ENCODE measurements around the gene FOXJ2.
"Not testable (repeated sequence)": the region's sequence is repeated elsewhere in the genome, so short reads cannot be mapped to it uniquely, and the experiment has no call there.

FOXJ2 gene

DNA sequence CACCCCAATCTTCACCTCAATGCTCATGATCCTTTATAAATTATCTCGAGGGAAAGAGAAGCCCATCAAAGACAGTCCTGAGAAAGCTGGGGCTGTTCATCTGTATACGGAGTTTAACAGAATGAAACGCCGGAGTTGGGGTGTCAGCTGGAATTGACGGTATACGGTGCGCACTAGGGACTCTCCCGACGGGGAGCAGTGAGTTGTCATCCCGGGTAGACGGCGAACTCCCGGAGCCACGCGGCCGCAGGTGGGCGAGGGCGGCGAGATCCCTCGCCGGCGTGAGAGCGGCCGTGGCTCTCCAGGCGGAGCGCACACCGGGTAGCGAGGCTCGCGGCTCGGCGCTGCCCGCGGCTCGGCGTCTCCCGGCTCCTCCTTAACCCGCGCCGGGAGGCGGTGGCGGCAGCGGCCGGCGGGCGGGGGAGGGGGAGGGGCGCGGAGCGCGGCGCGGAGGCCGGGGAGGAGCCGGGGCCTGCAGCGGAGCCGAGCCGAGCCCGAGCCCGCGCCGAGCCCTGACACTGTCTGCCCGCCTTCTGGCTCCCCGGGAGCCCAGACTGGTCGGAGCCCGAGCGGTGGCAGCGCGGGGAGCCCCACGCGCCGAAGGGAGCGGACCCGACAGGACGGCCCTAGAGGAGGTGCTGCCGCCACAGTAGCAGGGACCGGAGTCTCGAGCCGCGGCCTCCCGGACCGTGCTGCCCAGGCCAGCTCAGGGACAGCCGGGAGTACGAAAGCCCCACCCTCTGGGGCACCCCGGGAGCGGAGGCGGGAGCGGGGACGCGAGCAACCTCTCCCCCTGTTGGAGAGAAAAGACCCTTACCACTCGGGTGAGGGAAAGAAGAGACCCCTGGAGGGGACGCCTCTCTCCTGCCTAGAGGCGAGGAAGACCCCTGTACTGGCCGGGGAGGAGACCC is at the start of gene FOXJ2:
Gene FOXJ2 (plus strand): TSS at position 475 of the 911 bp plus-strand sequence. CDS start 7,117 bp downstream, outside the sequence.
- DNase-seq, result peak; percentile 78

- not testable (repeated sequence) for DNase-seq
Measured at GRCh38 chr12:7983019-7983418, 49.5 kb upstream of the FOXJ2 start.

- not testable (repeated sequence) for DNase-seq
Measured at GRCh38 chr12:7983460-7983859, 49.1 kb upstream of the FOXJ2 start.

- no peak for DNase-seq
Measured at GRCh38 chr12:7984900-7985299, 47.6 kb upstream of the FOXJ2 start.

DNA sequence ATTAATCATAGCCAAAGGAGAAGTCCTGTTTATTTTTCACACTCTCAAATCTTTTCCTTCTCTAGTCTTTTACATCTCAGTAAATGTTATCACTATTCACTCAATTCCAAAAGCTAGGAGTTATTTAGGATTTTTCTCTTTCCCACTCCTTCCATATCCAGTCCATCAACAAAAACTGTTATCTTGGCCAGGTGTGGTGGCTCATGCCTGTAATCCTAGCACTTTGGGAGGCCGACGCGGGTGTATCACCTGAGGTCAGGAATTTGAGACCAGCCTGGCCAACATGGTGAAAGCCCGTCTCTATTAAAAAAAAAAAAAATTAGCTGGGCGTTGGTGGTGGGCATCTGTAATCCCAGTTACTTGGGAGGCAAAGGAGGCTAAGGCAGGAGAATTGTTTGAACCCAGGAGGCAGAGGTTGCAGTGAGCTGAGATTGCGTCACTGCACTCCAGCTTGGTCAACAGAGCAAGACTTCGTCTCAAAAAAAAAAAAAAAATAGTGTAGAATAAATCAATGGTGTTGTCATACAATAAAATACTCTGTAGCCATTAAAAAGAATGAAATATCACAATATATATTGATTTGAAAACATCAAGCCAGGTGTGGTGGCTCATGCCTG is 46.6 kb upstream of the FOXJ2 start:
- DNase-seq, result no peak

DNA sequence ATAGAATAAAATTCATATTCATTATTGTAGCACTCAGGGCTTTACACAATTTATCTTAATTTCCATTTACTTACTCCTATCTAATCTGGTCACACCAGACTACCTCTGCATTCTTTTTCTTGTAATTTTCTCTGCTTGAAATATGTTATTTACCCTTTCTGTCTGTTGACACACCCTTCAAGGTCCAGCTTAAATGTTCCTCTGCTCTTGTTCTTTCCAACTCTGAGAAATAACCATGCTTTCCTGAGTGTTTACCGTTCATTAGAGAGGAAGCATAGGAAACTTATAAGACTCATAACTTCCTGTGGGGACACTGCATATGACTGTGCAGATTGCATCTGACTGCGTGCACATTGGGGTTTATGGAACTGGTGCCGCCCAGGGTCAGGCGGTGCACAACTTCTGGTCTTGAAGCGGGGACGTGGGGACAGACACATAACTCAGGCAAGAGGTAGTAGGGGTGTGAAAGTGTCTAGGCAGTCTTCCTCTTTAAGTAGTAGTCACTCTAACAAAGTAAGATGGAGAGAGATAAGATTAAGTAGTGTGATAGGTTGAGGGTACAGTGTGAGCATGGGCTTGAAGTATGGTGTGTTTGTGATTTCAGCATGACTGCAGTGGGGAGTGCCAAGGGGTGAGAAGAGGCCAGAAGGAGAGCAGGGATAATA is 42.6 kb upstream of the FOXJ2 start:
- DNase-seq, result peak; percentile 28

GRCh38 chr12:7991535-7991934 is 41.0 kb upstream of the FOXJ2 start:
- no peak for DNase-seq

DNA sequence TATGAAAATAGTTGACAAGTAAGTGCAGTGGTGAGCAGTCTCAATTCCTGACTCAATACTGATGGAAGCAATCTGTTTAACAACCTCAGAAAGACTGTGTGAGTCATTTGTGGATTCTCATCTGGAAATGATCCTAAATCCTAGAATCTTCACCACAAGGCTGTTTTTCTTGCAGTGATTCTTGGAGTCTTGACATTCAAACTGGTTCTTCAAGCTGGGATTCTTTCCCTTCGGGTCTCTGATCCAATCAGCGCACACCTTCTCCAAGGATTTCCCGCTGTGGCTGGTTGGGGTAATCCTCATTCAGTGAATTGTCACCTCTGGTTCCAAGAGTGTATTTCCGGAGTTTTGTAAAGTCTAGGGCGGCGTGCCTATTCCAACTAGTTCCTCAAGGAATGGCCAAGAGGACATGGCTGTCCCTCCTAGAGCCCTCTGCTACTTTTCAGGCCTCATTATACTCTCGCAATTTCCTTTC is 37.7 kb upstream of the FOXJ2 start:
- DNase-seq, result no peak

GRCh38 chr12:7995266-7995963 is 37.1 kb upstream of the FOXJ2 start:
- peak; percentile 75 for DNase-seq

DNA sequence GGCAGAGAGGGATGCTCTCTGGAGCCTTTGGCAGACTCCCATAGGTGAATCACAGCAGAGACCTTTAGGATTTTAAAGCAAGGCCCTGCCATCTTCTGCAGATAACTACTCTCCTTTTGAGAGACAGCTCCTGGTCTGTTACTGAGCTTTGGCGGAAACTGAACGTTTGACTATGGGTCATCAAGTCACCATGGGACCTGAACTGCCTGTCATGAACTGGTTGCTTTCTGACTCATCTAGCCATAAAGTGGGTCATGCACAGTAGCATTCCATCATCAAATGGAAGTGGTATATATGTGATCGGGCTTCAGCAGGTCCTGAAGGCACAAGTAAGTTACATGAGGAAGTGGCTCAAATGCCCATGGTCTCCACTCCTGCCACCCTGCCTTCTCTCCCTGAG is 31.7 kb upstream of the FOXJ2 start:
- not testable (repeated sequence) for DNase-seq

DNA sequence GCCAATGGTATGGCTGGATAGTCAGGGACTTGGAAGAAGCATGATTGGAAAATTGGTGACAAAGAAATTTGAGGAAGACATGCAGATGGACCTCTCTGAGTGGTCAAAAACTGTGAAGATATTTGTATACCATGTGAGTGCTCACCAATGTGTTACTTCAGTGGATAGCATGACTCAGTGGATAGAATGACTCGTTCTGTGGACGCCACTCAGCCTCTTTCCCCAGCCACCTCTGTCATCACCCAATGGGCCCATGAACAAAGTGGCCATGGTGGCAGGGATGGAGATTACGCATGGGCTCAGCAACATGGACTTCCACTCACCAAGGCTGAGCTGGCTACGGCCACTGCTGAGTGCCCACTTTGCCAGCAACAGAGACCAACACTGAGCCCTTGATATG is 31.0 kb upstream of the FOXJ2 start:
- not testable (repeated sequence) for DNase-seq

DNA sequence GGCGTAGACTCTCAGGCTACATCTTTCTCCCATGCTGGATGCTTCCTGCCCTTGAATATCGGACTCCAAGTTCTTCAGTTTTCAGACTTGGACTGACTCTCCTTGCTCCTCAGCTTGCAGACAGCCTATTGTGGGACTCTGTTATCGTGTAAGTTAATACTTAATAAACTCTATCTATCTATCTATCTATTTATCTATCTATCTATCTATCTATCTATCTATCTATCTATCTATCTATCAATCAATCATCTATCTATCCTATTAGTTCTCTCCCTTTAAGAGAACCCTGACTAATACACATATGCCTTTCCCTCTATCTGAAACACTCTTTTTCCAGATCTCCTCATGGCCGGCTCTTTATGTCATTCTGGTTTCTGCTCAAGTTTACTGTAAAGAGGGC is 27.6 kb upstream of the FOXJ2 start:
- DNase-seq, result not testable (repeated sequence)

GRCh38 chr12:8011331-8011730 is 21.2 kb upstream of the FOXJ2 start:
- no peak for DNase-seq

DNA sequence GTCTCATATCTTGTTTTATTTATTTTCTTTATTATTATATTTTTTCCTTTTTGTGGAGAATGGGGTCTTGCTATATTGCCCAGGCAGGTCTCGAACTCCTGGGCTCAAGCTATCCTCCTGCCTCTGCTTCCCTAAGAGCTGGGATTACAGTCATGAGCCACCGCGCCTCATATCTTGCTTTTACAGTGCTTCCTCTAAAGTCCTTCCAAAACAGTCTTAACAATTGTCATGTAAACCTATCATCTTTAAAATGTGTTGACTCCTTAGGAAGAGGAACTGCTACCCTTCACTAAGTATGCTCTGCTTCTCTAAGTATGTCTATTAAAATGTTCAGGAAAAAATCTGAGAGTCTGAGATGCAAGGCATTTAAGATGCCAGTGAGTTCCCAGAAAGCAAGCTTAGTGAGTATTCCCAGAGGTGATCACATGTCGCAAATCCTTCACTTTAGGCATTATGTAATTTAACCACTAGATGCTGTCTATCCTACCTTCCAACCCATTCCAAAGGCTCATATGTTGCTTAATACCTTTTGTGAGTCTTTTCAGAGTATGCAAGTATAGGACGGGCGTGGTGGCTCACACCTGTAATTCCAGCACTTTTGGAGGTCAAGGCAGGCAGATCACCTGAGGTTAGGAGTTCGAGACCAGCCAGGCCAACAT is 19.7 kb upstream of the FOXJ2 start:
- DNase-seq, result no peak

- DNase-seq, result no peak
Measured at GRCh38 chr12:8014836-8015235, 17.7 kb upstream of the FOXJ2 start.

- not testable (repeated sequence) for DNase-seq
Measured at GRCh38 chr12:8018213-8018612, 14.3 kb upstream of the FOXJ2 start.

- DNase-seq, result no peak
Measured at GRCh38 chr12:8018666-8019581, 13.6 kb upstream of the FOXJ2 start.

DNA sequence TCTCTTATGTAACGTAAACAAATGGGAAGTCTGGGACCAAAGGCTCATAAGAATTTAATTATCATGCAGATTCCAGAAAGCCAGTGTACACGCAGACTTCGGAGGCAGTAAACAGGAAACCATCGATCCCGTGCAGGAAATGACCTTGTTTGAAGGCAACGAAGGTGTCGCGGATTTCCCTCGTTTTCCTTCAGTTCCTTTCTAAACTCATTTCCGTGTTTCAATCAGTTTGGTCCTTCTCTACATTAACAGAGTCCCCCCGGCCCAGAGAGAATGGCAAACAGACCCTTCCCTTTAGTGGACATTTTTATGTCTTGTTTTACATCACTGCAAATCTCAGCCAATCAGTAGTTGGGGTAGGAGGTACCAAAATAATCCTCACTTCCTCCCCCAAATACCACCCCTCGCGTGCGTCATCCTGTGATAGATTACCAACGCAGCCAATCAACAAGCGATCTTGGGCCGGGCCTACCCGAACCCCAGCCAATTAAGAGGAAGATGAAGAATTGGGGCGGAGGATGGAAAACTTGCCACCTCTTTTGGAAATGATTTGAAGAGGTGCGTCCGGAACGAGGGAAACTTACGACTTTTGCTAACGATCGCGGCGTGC is 6.1 kb upstream of the FOXJ2 start:
- DNase-seq, result peak; percentile 87

GRCh38 chr12:8027856-8028255 is 4.7 kb upstream of the FOXJ2 start:
- no peak for DNase-seq

DNA sequence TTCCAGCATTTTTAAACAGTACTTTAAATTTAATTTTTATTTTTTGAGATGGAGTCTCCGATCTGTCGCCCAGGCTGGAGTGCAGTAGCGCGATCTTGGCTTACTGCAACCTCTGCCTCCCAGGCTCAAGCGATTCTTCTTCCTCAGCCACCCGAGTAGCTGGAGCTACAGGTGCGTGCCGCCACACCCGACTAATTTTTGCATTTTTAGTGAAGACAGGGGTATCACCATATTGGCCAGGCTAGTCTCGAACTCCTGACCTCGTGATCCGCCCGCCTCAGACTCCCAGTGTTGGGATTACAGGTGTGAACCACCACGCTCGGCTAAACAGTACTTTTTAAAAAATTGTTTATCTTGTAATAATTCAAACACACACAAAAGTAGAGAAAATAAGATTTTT is 4.2 kb upstream of the FOXJ2 start:
- no peak for DNase-seq

GRCh38 chr12:8030189-8030588 is 2.3 kb upstream of the FOXJ2 start:
- DNase-seq, result no peak
